Cerebellar cortex (tissue), 1 donor: Measurements from ENCODE around the gene ADAMTS20.

Experiments
- DNase-seq: peaks from one replicate; pipeline ENCODE4 v3.0.0-alpha.2; 2015; ENCODE audit warnings: low spot score

ADAMTS20 gene

DNA sequence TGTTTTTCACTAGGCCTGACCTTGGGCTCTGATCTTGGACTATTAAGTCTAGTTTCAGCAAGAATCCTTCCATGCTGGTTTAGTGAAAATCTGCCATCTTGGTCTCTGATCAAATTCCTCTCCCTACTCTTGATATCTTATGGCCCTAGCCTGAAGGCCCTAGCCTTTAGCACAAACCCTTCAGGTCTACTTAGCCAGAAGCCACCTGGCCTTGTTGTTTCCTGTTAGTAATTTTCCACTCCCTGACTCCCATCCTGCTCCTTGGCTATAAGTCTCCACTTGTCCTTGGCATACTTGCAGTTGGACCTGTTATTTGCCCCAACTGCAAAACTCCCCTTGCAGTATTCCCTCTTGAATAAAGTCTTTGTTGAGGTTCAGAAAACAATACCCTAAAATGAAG lies 241.4 kb downstream of the ADAMTS20 start:
- DNase-seq: no peak

DNA sequence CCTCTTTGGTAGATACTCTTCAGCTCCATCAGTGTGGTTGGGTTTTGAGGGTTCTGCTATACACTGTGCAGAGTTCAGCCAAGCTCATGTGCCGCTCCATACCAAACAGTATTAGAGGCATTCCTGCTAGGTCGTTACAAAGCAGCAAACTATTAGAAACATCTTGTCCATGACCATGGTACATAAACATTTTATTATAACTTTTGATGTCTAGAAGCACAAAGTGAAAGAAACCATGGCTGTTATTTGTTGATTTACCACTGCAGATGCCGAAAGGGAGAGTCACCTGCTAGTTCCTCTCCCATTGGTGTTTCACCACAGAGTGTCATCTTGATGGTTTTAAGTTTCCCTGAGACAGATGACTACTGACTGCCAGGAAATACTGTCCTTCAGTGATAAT lies 242.0 kb downstream of the ADAMTS20 start:
- no peak for DNase-seq

GRCh38 chr12:43308776-43309175 lies 243.2 kb downstream of the ADAMTS20 start:
- DNase-seq: no peak

DNA sequence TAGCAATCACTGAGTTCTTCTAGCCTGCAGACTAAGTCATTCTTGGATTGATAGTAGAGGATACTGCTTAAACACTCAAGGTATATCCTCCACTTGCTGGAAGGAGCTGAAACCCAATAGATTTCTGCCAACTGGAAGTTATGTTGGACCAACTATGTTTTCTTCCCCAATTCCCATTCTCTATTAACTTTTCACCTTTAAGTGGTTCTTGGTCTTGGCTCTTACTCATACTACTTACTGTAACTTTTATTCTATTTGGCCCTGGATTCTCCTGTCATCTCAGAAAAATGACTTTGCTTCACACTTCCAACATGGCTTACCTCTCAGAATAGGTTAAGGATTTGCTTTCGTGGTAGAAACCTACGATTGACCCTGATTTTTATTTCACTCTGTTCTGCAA lies 244.9 kb downstream of the ADAMTS20 start:
- no peak for DNase-seq

GRCh38 chr12:43306066-43306465 lies 245.9 kb downstream of the ADAMTS20 start:
- no peak for DNase-seq

- no peak for DNase-seq
Measured at GRCh38 chr12:43305065-43305464, 246.9 kb downstream of the ADAMTS20 start.
